Esophagus muscularis mucosa (tissue), 4 donors: ENCODE measurements around the gene ARID1B. TPM values are rescaled to one million over a fixed set of nuclear protein-coding genes. Genes with fewer than 3 reads are reported as not detected.

Source experiments
- small RNA-seq, 3 donors: library from RNA; depleted of rRNA; stranded (forward); fragments of <200 nt; gene quantifications; one replicate each; pipeline ENCODE3, GENCODE V24; 2016
- total RNA-seq, 4 donors: library from RNA; depleted of rRNA; stranded (reverse); fragments of >200 nt; gene quantifications; one replicate each; pipeline versions ENCODE4 v1.1.0 to v1.2.1, GENCODE V29; 2016

The ARID1B gene
- total RNA-seq, 4 donors from 2014 or later: 55.0 to 87.2 (median 72.7) TPM

Small RNA genes within 50 kb of the gene (small RNA-seq; reads per million reads assigned to genes)
- gene AL355297.2 (0 reads per million in 3 donors), gene MIR4466 (0 reads per million in 3 donors)
